ENCODE measurements around the gene CSNK1G2.

The CSNK1G2 gene

GRCh38 chr19:1968279-1969175 is 27.6 kb downstream of the CSNK1G2 start:
- no peak for DNase-seq (ENCODE audit: low spot score)

DNA sequence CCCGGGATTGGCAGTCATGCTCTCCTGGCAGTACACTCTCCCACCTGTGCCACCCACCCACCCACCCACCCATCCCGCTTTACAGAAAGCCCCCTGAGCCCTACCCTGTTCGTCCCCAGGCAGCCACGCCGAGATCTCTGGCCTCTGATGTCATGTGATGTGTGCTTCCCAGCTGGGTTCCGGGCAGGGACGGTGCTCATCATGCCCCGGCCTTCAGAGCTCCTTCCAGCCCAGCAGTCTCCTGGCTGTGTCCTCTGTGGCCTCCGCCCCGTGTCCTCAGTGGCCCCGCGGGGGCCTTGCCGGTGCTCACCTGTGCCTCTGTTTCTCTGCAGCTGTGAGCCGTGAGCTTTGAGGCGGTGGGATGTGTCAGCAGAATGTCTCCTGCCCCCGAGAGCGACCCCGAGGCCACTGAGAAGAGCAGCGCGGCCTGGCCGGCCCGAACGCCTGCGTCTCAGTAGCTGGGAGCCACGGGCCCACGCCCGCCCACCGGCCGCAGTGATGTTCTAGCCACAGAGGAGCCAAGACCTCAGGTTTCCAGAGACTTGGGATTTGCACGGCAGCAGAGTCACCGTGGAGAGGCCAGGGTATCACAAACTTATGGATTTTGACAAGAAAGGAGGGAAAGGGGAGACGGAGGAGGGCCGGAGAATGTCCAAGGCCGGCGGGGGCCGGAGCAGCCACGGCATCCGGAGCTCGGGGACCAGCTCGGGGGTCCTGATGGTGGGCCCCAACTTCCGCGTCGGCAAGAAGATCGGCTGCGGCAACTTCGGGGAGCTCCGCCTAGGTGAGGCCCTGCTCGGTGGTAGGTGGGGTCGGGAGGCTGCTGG is 28.4 kb downstream of the CSNK1G2 start:
- no peak for DNase-seq (ENCODE audit: low spot score)

GRCh38 chr19:1970003-1970805 is 29.2 kb downstream of the CSNK1G2 start:
- peak; percentile 74 for DNase-seq (ENCODE audit: low spot score)

DNA sequence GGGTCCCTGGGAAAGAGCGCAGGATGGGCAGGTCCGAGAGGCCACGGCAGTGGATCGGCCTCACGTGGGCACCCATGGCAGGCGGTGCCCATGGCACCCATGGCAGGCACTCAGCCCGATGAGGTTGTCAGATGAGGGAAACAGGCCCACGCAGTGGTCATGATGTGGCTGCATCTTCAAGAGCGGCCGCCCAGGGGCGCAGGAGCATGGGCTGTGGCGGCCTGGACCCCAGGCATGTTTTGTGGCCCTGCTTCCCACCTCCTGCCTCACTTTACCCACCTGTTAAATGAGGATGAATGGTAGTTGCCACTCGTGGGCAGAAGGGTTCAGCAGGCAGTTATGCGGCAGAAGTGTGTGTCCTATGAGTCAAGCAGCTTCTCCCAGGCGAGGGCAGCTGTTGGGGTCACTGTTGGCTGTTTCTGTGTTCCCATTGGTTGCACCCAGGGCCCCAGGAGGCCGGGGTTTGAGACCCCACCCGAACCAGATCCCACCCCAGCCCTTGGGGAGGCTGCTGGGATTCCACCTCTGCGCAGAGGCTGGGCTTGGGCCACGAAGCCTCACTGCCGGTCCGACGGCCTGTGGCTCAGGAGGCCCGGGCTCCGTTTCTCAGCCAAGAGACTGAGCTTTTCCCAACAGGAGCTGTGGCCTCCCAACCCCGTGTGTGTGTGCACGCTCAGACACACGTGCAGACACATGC is 30.0 kb downstream of the CSNK1G2 start:
- no peak for DNase-seq (ENCODE audit: low spot score)

- DNase-seq (ENCODE audit: low spot score), result no peak
Measured at GRCh38 chr19:1974381-1975161, 33.6 kb downstream of the CSNK1G2 start.

- no peak for DNase-seq (ENCODE audit: low spot score)
Measured at GRCh38 chr19:1975162-1975480, 34.1 kb downstream of the CSNK1G2 start.

DNA sequence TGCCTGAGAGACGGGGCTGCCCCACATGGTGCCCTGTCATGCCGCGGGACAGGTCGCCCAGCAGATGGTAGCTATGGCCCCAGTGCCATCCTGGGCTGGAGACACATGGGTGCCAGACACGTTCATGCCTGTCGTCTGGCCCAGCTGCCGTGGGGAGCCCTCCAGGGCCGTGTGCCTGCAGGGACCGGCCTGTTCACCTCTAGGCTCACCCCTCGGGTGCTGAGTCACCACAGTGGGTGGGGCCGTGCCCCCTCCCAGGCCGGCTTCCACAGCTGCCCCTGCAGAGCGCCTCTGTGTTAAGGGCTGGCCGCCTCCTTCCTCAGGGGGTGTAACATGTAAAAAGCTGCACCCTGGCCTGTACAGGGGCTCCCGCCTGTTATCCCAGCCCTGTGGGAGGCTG is 36.1 kb downstream of the CSNK1G2 start:
- no peak for DNase-seq (ENCODE audit: low spot score)

GRCh38 chr19:1978346-1978894 is 37.4 kb downstream of the CSNK1G2 start:
- DNase-seq (ENCODE audit: low spot score), result no peak

DNA sequence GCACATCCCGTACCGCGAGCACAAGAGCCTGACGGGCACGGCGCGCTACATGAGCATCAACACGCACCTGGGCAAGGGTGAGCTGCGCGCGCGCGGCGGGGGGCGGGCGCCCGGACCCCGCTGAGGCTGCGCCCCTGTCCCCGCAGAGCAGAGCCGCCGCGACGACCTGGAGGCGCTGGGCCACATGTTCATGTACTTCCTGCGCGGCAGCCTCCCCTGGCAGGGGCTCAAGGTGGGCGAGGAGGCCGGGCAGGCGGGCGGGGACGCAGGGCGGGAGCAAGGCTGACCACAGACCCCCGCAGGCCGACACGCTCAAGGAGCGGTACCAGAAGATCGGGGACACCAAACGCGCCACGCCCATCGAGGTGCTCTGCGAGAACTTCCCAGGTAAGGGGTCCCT is 38.0 kb downstream of the CSNK1G2 start:
- DNase-seq (ENCODE audit: low spot score), result no peak

- DNase-seq (ENCODE audit: low spot score), result no peak
Measured at GRCh38 chr19:1979642-1980041, 38.7 kb downstream of the CSNK1G2 start.

GRCh38 chr19:1980091-1980808 is 39.3 kb downstream of the CSNK1G2 start:
- DNase-seq (ENCODE audit: low spot score), result no peak

DNA sequence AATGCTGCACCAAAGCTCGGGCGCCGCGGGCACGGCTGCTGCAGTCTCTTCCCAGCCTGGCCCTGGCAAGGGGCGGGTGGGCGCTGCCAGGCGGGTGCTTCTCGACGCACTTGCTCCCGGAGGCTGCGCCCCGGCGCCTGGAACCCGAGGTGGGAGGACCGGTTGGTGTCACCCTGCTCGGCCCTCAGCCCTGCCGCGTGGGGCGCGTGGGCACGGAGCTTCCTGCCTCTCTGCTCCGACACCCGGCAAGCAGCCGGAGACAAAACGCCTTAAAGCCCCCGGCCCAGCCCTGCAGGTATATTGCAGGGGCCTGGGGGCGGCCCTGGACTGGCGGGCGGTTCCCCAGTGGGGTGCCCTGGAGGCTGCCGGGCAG is 39.8 kb downstream of the CSNK1G2 start:
- no peak for DNase-seq (ENCODE audit: low spot score)

- no peak for DNase-seq (ENCODE audit: low spot score)
Measured at GRCh38 chr19:1981253-1981652, 40.3 kb downstream of the CSNK1G2 start.

GRCh38 chr19:1984357-1984756 is 43.4 kb downstream of the CSNK1G2 start:
- DNase-seq (ENCODE audit: low spot score), result no peak

- DNase-seq (ENCODE audit: low spot score), result no peak
Measured at GRCh38 chr19:1985588-1986356, 44.8 kb downstream of the CSNK1G2 start.

GRCh38 chr19:1986357-1987162 is 45.6 kb downstream of the CSNK1G2 start:
- no peak for DNase-seq (ENCODE audit: low spot score)

DNA sequence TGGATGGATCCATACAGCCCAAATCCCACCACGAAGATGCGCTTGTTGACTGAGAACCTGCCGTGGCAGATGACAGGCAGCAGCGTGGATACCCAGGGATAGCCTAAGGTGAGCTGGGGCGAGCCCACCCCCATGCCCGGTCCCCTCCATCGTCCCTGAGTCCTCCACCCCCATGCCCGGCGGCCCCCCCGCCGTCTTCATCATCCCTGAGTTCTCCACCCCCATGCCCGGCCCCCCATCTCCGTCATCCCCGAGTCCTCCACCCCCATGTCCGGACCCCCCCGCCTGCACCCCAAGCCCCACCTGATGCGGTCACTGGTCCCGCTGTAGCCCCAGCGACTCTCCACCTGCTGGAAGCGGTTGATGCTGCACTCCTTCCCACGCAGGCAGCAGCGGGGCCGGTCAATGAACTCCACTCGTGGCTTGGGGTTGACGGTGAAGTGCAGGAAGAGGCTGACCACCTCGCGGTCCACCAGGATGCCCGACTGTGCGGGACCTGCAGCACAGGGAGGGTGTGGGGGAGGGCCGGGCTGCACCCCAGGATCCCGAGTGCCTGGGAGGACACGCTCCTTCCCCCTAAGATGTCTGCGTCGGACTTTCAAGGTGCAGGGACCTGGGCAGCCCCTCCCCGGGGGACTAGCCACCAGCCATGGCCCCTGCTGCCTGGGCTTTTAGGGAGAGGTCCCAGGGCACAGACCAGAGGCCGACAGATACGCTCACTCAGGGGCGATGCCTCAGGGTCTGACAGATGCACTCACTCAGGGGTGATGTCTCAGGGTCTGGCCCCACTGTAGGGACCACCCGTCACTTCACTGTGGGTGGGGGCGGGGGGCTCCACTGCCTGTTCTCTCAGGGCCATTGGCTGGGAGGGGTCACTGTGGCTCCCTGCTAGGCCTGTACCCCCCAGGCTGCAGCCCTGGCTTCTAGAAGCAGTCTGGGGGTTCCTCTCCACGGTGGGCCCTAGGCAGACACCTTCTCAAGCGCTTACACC is 46.5 kb downstream of the CSNK1G2 start:
- DNase-seq (ENCODE audit: low spot score), result no peak

All from GM03348 (cell line).